OCI-LY7 (cell line): Measurements from ENCODE around the gene IMPDH1. TPM values are rescaled to one million over a fixed set of nuclear protein-coding genes. Genes with fewer than 3 reads are reported as not detected.

Experiments
- BruUV-seq: library from RNA; stranded (reverse); fragments of 400-500 nt; replicated peaks from 2 replicates; lab custom pipeline; 2021; lab: Mats Ljungman, UMichigan
- CTCF ChIA-PET: fragments of 300-600 bp; sonication (Branson Sonifier 250); formaldehyde crosslinking; loops from one replicate; lab custom pipeline; 2022; ENCODE audit warnings: antibody characterized with exemption; ENCODE audit not compliant: unreplicated experiment; lab: Charles Lee
- POLR2A ChIA-PET: fragments of 300-600 bp; sonication (Branson Sonifier 250); formaldehyde crosslinking; loops from one replicate; lab custom pipeline; 2022; ENCODE audit warnings: antibody characterized with exemption; lab: Charles Lee
- DNase-seq: peaks from one replicate; pipeline ENCODE4 v3.0.0-alpha.2; 2015; ENCODE audit warnings: low spot score
- H2AFZ ChIP-seq: fragments of 200-600 bp; sonication (generic), shearing (Covaris generic); 2 replicates; pipeline ENCODE4 v1.6.1; 2014; ENCODE audit warnings: mild to moderate bottlenecking, antibody characterized with exemption, low read length, moderate library complexity
- H3K27ac ChIP-seq: fragments of 200-600 bp; sonication (generic); 2 replicates; pipeline ENCODE4 v1.5.1; 2014; ENCODE audit warnings: mixed run types, low read depth, mild to moderate bottlenecking, moderate library complexity, low read length, inconsistent platforms; ENCODE audit not compliant: poor library complexity, severe bottlenecking
- H3K36me3 ChIP-seq: fragments of 200-600 bp; sonication (generic); 2 replicates; pipeline ENCODE4 v1.6.1; 2014; ENCODE audit warnings: mild to moderate bottlenecking, antibody characterized with exemption, low read length, moderate library complexity, mixed read lengths; ENCODE audit not compliant: insufficient read depth
- H3K4me1 ChIP-seq: fragments of 200-600 bp; sonication (generic); 2 replicates; pipeline ENCODE4 v1.5.1; 2014; ENCODE audit warnings: mild to moderate bottlenecking, low read length; ENCODE audit not compliant: insufficient read depth, poor library complexity, severe bottlenecking
- H3K4me2 ChIP-seq: fragments of 200-600 bp; sonication (generic); 2 replicates; pipeline ENCODE4 v1.6.1; 2014; ENCODE audit warnings: mild to moderate bottlenecking, low read length
- H3K4me3 ChIP-seq: fragments of 200-600 bp; sonication (generic); 2 replicates; pipeline ENCODE4 v1.5.1; 2014; ENCODE audit warnings: mild to moderate bottlenecking, low read depth, low read length; ENCODE audit not compliant: poor library complexity, severe bottlenecking
- H3K79me2 ChIP-seq: fragments of 200-600 bp; sonication (generic); 2 replicates; pipeline ENCODE4 v1.6.1; 2016; ENCODE audit warnings: low read depth, mild to moderate bottlenecking, low read length, moderate library complexity, mixed read lengths; ENCODE audit not compliant: insufficient read depth
- H3K9me2 ChIP-seq: fragments of 200-600 bp; sonication (generic); 2 replicates; pipeline ENCODE4 v1.6.1; 2016; ENCODE audit warnings: mild to moderate bottlenecking, low read length, mixed read lengths; ENCODE audit not compliant: insufficient read depth
- H3K9me3 ChIP-seq: fragments of 200-600 bp; sonication (generic); 2 replicates; pipeline ENCODE4 v1.6.1; 2014; ENCODE audit warnings: mild to moderate bottlenecking, mixed run types, low read length, mixed read lengths
- H4K20me1 ChIP-seq: fragments of 200-600 bp; sonication (generic); 2 replicates; pipeline ENCODE4 v1.6.1; 2014; ENCODE audit warnings: mild to moderate bottlenecking, antibody characterized with exemption, low read length, moderate library complexity, mixed read lengths; ENCODE audit not compliant: insufficient read depth
- CTCF ChIP-seq: fragments of 200-600 bp; sonication (generic); conservative IDR thresholded peaks from 2 replicates; pipeline ENCODE4 v1.5.1; 2014; ENCODE audit warnings: mild to moderate bottlenecking, antibody characterized with exemption, low read length, moderate library complexity, mixed read lengths
- EZH2phosphoT487 ChIP-seq: fragments of 200-600 bp; sonication (generic); IDR thresholded peaks from 2 replicates; pipeline ENCODE4 v1.6.1; 2018; ENCODE audit warnings: low read depth, borderline replicate concordance, mild to moderate bottlenecking, mixed run types, antibody characterized with exemption, low read length, moderate library complexity, mixed read lengths
- intact Hi-C: fragments of 100-400 bp; cut with micrococcal nuclease; formaldehyde crosslinking; loops from one replicate; pipeline ENCODE4 v1.10.0; 2022; ENCODE audit not compliant: unreplicated experiment
- total RNA-seq, 2 experiments: library from RNA; depleted of rRNA in 1 of 2; stranded (reverse); fragments of >200 nt in 1 of 2; shearing (Covaris generic) in 1 of 2; gene quantifications; 2 replicates each; pipeline ENCODE4 v1.2.3, GENCODE V29; 2014 to 2022

The IMPDH1 gene
- total RNA-seq, 2 experiments from 2014 or later: 26.6 to 50.5 TPM

- ChIA-PET POLR2A (interaction anchor here (0.5 to 1.1 kb wide), 2 partner anchors 10 to 333 kb away, joined by 3 to 6 read pairs; no protein-coding TSS in a partner anchor), CTCF (no interaction called here)
- BruUV-seq: no TSS peak
- no peak overlapping the region for H2AFZ ChIP-seq
- H3K4me2 ChIP-seq: no peak overlapping the region
- no peak for DNase-seq
- no peaks in the 10 kb centered on the region for H3K9me2 ChIP-seq
- H3K79me2 ChIP-seq: peaks cover 2% of the 10 kb centered on the region; the same call in 1 of the 2 replicates
- H3K4me3 ChIP-seq: no peak overlapping the region
- no peaks in the 10 kb centered on the region for H3K9me3 ChIP-seq
- H3K27ac ChIP-seq: no peak overlapping the region
- intact Hi-C loops: no loop called here
- H3K36me3 ChIP-seq: no peaks in the 10 kb centered on the region
- H4K20me1 ChIP-seq: no peaks in the 10 kb centered on the region
- TF ChIP-seq CTCF (no peak), EZH2phosphoT487 (no peak)
- H3K4me1 ChIP-seq: peaks cover 4% of the 10 kb centered on the region
These were observed 41.1 kb upstream of the IMPDH1 start for GRCh38 chr7:128450913-128451312.

GRCh38 chr7:128450409-128450808, 40.6 kb upstream of the IMPDH1 start:
- CTCF ChIA-PET: no interaction called here

More at GRCh38 chr7:128450409-128450808, 40.6 kb upstream of the IMPDH1 start:
- no peaks in the 10 kb centered on the region for H4K20me1 ChIP-seq
- H3K4me1 ChIP-seq: peaks cover 4% of the 10 kb centered on the region
- H3K36me3 ChIP-seq: no peaks in the 10 kb centered on the region
- no TSS peak for BruUV-seq
- H3K4me3 ChIP-seq: no peak overlapping the region
- no peaks in the 10 kb centered on the region for H3K79me2 ChIP-seq
- no peaks in the 10 kb centered on the region for H3K9me2 ChIP-seq
- POLR2A ChIA-PET: no interaction called here
- no peaks in the 10 kb centered on the region for H3K9me3 ChIP-seq
- H3K4me2 ChIP-seq: no peak overlapping the region
- intact Hi-C loops: no loop called here
- H3K27ac ChIP-seq: no peak overlapping the region
- H2AFZ ChIP-seq: no peak overlapping the region
- no peak for TF ChIP-seq EZH2phosphoT487
- no peak for TF ChIP-seq CTCF
- DNase-seq: no peak
